Glutamatergic neuron (in vitro differentiated cells): ENCODE results near the gene TOP2B. TPM values are rescaled to one million over a fixed set of nuclear protein-coding genes. Genes with fewer than 3 reads are reported as not detected.

Experiments
- DNase-seq: peaks from one replicate; pipeline ENCODE4 v3.0.0; 2022
- H3K27ac Mint-ChIP-seq: one replicate; pipeline ENCODE4 v1.8.0; 2020; ENCODE audit warnings: mild to moderate bottlenecking, mixed read lengths, inconsistent platforms; ENCODE audit not compliant: unreplicated experiment
- H3K27me3 Mint-ChIP-seq: one replicate; pipeline ENCODE4 v1.8.0; 2020; ENCODE audit warnings: mild to moderate bottlenecking, moderate library complexity, mixed read lengths, inconsistent platforms; ENCODE audit not compliant: unreplicated experiment
- H3K36me3 Mint-ChIP-seq: one replicate; pipeline ENCODE4 v1.8.0; 2020; ENCODE audit warnings: mild to moderate bottlenecking, mixed read lengths, inconsistent platforms; ENCODE audit not compliant: unreplicated experiment
- H3K4me1 Mint-ChIP-seq: one replicate; pipeline ENCODE4 v1.8.0; 2020; ENCODE audit warnings: mild to moderate bottlenecking, low read depth, mixed read lengths, inconsistent platforms; ENCODE audit not compliant: unreplicated experiment
- H3K4me3 Mint-ChIP-seq: one replicate; pipeline ENCODE4 v1.8.0; 2020; ENCODE audit warnings: mild to moderate bottlenecking, mixed read lengths, inconsistent platforms; ENCODE audit not compliant: unreplicated experiment
- H3K9me3 Mint-ChIP-seq: one replicate; pipeline ENCODE4 v1.8.0; 2020; ENCODE audit warnings: mild to moderate bottlenecking, moderate library complexity, mixed read lengths, inconsistent platforms; ENCODE audit not compliant: unreplicated experiment
- CTCF ChIP-seq: fragments of 200-600 bp; sonication (generic); IDR thresholded peaks from one replicate; pipeline ENCODE4 v1.5.0; 2021; ENCODE audit not compliant: partially characterized antibody, unreplicated experiment
- total RNA-seq: library from RNA; stranded (reverse); fragmentation: NEBNext Ultra II Directional; extraction: Animal tissue kit (Norgen Biotek cat#: 25700); gene quantifications from one replicate; pipeline ENCODE4 v1.2.1, GENCODE V29; 2021; ENCODE audit not compliant: unreplicated experiment

Gene TOP2B
- total RNA-seq, 1 donor from 2014 or later, result 250 TPM

DNA sequence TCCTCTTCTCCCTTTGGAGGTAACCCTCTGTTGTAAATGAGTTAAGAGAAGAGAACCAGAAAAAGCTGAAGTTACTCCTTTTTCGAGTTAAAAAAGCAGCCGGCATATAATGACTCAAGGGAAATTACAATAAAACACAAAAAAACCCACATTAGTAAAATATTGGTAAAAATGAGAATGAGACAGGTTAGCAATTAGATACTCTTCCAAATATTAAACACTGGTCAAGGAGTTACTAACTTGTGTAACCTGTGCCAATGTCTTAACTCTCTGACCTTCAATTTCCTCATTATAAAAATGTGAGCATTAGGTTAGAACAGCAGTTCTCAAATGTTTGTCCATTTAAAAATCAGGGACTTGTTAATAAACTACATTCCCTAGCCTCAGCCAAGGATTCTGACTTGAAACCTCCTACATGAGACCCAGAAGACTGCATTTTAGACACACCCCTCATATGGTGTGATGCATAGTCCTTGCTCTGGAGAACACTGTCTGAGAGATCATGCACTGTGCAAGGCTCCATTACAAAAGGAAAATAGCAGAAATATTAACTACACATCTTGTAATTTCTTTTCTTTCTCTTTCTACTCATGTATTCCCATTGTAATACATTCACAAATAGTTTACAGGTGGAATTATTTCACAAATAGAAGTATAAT lies 42.7 kb upstream of the TOP2B start:
- H3K4me3 Mint-ChIP-seq, result no peak overlapping the region
- peaks cover 1% of the 10 kb centered on the region for H3K4me1 Mint-ChIP-seq
- no peak for TF ChIP-seq CTCF
- no peak overlapping the region for H3K27ac Mint-ChIP-seq
- no peaks in the 10 kb centered on the region for H3K9me3 Mint-ChIP-seq
- no peak for DNase-seq
- H3K27me3 Mint-ChIP-seq, result no peaks in the 10 kb centered on the region
- no peaks in the 10 kb centered on the region for H3K36me3 Mint-ChIP-seq

DNA sequence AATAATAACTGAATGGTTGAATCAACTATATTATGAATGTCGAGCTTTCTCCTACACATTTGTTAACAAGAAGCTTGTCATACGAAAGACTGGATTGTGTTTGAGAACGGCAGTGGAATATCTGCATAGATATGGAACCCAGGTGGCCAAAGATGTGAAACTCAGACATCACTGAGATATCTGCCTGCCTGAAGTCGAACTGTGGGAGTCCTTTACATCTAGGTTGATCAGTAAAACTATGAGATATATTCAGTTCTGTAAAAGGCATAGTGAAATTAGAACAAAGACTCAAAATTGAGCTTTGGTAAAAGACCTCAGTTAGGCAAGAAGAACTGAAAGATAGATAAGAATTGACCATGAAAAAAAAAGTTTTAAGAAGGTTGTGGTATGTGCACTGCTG lies 41.5 kb upstream of the TOP2B start:
- no peak for TF ChIP-seq CTCF
- Mint-ChIP-seq H3K4me3 (no peak overlapping the region), H3K36me3 (no peaks in the 10 kb centered on the region), H3K27me3 (no peaks in the 10 kb centered on the region), H3K9me3 (no peaks in the 10 kb centered on the region), H3K4me1 (peaks cover 1% of the 10 kb centered on the region), H3K27ac (no peak overlapping the region)
- no peak for DNase-seq

- TF ChIP-seq CTCF, result no peak
- H3K36me3 Mint-ChIP-seq, result no peaks in the 10 kb centered on the region
- no peak overlapping the region for H3K4me3 Mint-ChIP-seq
- H3K4me1 Mint-ChIP-seq, result no peaks in the 10 kb centered on the region
- H3K9me3 Mint-ChIP-seq, result no peaks in the 10 kb centered on the region
- no peaks in the 10 kb centered on the region for H3K27me3 Mint-ChIP-seq
- no peak overlapping the region for H3K27ac Mint-ChIP-seq
- no peak for DNase-seq
These were observed 32.8 kb upstream of the TOP2B start for GRCh38 chr3:25697553-25697952.

GRCh38 chr3:25695731-25696420 lies 31.2 kb upstream of the TOP2B start:
- no peaks in the 10 kb centered on the region for H3K27me3 Mint-ChIP-seq
- H3K9me3 Mint-ChIP-seq, result no peaks in the 10 kb centered on the region
- no peak overlapping the region for H3K27ac Mint-ChIP-seq
- no peaks in the 10 kb centered on the region for H3K36me3 Mint-ChIP-seq
- no peak for DNase-seq
- TF ChIP-seq CTCF, result no peak
- H3K4me3 Mint-ChIP-seq, result no peak overlapping the region
- H3K4me1 Mint-ChIP-seq, result no peaks in the 10 kb centered on the region

- Mint-ChIP-seq H3K27me3 (no peaks in the 10 kb centered on the region), H3K27ac (no peak overlapping the region), H3K36me3 (no peaks in the 10 kb centered on the region), H3K9me3 (no peaks in the 10 kb centered on the region), H3K4me3 (no peak overlapping the region), H3K4me1 (no peaks in the 10 kb centered on the region)
- DNase-seq, result no peak
- no peak for TF ChIP-seq CTCF
These were observed 28.5 kb upstream of the TOP2B start for GRCh38 chr3:25693238-25693637.
